Fibroblast of upper back skin (primary cell): Measurements from ENCODE around the gene CDH12.
A peak's percentile ranks its signal among the peaks of the same experiment; 100 is the strongest.
"Not testable (repeated sequence)": the region's sequence is repeated elsewhere in the genome, so short reads cannot be mapped to it uniquely, and the experiment has no call there.

ENCODE experiments used
- DNase-seq: peaks from one replicate; pipeline ENCODE4 v3.0.0-alpha.2; 2013

CDH12 gene

DNA sequence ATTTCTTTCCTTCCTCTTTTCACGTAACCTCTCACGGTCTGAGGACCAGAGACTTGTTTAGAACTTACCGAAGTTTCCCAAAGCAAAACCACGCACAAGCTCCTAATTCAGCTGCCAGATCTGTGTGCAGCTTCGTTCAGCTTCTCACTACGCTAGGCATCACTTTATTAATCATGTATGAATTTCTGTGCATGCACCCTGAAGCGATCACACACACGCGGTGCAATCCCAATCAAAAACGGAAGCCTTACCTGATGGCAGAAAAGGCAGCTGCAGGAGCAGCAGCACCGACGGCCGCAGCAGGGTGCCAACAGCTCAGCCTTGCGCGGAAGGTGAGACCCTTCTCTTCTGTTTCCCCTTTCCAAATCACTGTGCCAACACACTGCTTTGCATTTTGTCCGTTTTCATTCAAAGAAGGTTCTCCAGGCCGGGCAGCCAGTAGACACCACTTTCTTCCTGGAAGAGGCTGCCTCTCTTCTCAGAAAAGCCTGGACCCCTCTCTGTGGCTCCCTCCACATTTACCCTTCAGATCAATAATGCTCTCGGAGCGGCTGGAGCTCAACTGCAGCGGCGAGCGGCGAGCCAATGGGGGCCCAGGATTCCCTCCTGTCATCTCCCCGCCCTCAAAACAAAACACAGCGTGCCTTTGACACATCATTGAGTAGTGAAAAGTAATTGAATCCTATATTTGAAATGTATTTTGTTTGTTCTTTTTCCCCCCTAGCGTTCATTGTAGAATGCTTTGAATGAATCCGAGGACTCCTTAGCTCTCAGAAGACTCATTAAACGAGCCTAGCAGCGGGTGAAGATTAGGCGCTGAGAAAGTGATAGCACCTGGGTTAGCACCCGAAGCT, at the start of gene CDH12:
CDH12 (minus strand) TSS at position 538 of the 854 bp plus-strand sequence.
- DNase-seq: peak; percentile 0

- no peak for DNase-seq
Observed at GRCh38 chr5:22901885-22902284, 48.7 kb upstream of the CDH12 start.

DNA sequence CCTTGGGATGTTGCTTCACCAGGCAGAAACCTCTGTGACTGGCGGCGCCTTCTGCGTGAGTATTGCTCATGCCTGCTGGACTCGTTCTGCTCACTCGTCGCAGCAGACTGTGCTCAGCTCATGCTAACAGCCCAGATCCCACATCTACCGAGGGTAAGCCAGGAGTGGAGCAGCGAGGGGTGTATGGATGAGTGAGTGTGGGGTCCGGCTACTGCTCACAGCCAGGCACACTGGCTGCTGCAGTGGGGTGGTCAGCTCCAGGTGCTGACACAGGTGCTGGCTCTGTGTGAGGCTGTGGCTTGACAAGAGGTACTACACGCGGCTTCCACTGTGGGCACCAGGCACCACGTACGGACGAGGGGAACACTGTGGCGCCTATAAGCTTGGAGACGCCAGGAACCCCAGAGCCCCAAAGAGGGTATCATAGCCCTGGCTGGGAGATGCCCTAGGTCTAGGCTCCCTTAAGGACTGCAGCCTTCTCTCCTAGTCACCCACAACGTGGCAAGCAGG, 47.7 kb upstream of the CDH12 start:
- DNase-seq: no peak

- DNase-seq: no peak
Observed at GRCh38 chr5:22899341-22899740, 46.2 kb upstream of the CDH12 start.

DNA sequence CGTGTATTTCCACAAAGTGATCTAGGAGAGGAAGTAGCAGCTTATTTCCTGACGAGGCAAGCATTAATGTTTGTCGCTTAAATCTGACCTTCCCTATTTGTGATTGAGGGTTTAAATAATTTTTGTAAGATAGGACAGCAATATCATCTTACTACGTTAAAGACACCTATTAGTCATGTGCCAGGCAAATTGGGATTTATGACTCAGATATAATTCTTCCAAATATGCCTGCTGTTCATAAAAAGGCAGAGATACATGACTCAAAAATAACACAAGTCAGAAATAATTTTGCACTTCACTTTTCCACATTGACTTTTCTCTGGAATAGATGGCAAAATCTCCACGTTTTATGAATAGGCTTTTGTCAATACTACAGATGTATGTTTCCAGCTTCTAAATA, 43.0 kb upstream of the CDH12 start:
- DNase-seq: no peak

- DNase-seq: no peak
Observed at GRCh38 chr5:22892441-22892840, 39.3 kb upstream of the CDH12 start.

DNA sequence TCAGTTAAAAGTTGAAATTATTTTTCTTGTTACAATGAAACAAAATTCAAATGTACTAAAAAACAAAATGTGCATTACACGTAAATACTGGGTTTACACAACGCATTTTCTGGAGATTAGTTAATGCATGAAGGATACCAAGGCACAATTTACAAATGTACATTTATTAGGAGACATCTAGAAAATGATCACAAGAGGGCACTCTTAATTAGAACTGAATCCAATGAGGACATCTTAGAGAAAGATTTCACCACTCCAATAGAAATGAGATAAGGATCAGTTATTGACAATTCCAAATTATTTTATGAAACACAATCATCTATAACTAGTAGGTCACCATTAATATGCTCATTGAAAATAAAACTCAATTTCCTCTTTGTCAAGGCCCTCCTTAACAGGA, 36.6 kb upstream of the CDH12 start:
- DNase-seq: no peak

- DNase-seq: no peak
Observed at GRCh38 chr5:22887566-22887965, 34.4 kb upstream of the CDH12 start.

DNA sequence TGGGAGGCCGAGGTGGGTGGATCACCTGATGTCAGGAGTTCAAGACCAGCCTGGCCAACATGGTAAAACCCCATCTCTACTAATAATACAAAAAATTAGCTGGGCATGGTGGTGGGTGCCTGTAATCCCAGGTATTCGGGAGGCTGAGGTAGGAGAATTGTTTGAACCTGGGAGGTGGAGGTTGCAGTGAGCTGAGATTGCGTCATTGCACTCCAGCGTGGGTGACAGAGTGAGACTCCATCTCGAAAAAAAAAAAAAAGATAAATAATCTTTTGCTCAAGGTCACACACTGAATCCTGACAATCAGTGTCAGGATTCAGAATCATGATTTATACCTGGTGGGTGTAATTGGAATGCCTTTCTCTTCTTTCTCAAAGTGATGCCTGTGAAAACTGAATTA, 5.8 kb upstream of the CDH12 start:
- not testable (repeated sequence) for DNase-seq

DNA sequence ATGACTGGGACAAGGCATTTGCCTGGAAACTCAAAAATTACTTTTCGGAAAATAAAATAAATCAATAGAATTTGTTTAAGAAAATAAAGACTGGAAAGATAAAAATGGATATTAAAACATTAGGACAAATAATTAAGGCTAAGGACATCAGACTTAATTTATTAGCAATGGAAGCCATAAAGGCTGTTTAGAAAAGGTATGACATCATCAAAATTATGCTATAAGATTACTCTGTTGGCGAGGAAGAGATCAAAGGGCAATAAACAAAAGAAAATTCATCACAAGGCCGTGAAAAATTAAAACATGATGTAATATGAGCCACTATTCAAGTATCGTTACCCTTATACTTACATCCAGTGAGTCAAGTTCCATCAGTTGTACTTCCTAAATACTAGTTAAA, 2.7 kb upstream of the CDH12 start:
- no peak for DNase-seq

DNA sequence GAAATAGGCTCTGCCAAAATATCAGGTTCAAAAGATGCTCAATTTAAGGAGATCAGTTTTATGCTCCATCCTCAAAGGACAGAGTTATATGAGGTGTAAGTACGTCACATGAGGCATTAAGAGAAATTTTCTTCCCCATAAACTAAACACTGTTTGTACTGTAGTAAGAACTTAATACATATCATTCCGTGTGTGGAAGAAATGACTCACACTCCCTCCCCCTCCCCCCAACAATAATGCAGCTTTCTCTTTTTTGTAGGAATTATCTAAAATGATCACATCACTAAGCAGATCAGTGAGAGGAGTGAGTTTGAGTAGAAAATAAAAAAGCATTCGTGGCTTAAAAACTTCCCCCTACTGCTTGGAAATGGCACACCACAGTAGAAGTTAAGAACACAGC, 2.2 kb downstream of the CDH12 start:
- DNase-seq: no peak

GRCh38 chr5:22846693-22847092, 6.5 kb downstream of the CDH12 start:
- DNase-seq: no peak

GRCh38 chr5:22844636-22845035, 8.5 kb downstream of the CDH12 start:
- no peak for DNase-seq

GRCh38 chr5:22844155-22844554, 9.0 kb downstream of the CDH12 start:
- DNase-seq: no peak

GRCh38 chr5:22842574-22842973, 10.6 kb downstream of the CDH12 start:
- no peak for DNase-seq

DNA sequence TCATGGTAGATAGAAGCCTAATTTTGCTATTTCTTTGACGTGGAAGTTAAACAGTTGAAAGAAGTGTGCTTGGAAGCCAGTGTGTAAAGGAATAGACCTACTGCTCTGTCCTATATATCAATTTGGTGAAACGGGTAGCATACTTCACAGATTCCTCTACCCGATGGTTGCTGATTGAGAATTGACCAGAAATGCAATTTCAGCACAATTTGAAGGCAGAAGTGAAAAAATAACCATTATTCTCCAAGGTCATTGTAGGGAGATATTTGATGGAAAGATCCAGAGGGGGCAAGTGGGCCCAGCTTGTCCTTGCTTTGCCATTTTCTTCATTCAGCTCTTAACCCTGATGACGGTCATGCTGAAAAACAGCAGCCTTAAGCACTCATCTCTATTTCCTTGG, 15.3 kb downstream of the CDH12 start:
- DNase-seq: no peak

GRCh38 chr5:22835686-22836085, 17.5 kb downstream of the CDH12 start:
- no peak for DNase-seq

- no peak for DNase-seq
Observed at GRCh38 chr5:22793463-22793862, 59.7 kb downstream of the CDH12 start.

GRCh38 chr5:22787807-22788206, 65.3 kb downstream of the CDH12 start:
- DNase-seq: no peak

DNA sequence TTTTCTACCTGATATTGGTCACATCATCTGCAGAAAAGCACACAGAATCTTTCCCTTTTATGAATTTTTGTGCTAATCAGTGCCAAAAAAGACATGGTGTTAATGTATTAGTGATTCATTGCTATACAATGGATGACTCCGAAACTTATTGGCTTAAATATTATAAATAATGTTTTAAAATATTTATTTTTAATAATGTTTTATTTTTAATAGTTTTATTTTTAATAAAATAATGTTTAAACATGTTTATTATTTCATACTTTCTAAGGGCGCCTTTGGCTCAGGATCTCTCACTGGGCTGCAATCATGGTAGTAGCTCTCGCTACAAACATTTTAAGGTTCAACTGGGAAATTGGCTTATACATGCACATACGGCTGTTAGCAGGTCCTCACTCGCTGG, 65.7 kb downstream of the CDH12 start:
- DNase-seq: no peak

DNA sequence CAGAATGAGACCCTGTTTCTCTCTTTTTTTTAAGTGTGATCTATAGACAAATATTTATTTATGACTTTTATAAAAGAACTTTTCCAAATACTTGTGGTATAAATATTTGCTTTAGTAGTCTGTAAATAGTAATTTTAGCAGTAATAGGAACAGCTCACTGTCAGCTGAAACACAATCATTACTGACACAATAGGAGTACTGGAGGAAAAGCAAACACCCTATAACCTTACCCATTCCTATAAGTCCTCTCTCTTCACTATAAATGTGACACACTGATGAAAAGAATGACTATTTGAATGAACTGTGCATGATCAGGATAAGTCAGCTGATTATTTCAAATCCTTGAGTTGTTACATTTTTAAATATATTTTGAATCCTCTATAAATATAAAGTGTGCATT, 72.4 kb downstream of the CDH12 start:
- no peak for DNase-seq

DNA sequence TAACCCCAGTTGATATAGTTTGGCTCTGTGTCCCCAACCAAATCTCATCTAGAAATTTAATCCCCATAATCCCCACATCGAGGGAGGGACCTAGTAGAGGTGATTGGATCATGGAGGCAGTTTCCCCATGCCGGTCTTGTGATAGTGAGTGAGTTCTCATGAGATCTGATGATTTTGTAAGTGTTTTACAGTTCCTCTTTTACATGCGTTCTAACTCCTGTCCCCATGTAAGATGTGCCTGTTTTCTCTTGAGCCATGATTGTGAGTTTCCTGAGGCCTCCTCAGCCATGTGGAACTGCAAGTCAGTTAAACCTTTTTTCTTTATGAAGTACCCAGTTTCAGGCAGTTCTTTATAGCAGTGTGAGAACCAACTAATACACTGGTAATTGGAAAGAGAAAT, 73.6 kb downstream of the CDH12 start:
- no peak for DNase-seq

DNA sequence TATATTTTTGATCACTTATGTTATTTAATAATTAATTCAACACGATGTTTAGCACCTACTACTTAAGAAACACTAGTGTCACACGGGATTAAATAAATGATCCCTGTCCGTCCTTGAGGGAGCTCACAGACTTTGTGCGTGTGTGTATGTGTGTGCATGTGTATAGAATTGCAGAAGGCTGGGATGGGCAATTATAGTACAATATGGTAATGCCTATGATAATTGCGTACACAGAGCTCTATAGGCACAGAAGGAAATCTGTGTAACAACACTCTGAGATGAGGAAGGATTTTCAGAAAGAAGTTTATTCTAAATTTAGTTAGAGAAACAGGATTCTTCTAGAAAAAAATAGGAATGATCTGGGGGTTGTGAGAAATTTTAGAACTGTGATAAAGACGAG, 76.9 kb downstream of the CDH12 start:
- DNase-seq: no peak

DNA sequence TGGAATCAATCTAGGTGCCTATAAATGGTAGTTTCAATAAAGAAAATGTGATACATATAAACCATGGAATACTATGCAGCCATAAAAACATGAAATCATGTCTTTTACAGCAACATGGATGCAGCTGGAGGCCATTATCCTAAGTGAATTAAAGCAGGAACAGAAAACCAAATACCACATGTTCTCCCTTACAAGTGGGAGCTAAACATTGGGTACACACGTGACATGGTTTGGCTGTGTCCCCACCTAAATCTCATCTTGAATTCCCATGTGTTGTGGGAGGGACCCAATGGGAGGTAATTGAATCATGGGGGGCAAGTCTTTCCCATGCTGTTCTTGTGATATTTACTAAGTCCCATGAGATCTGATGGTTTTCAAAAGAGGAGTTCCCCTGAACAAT, 78.9 kb downstream of the CDH12 start:
- not testable (repeated sequence) for DNase-seq

GRCh38 chr5:22764736-22765135, 88.4 kb downstream of the CDH12 start:
- no peak for DNase-seq
